ENCODE measurements around the gene DVL3.

The DVL3 gene

GRCh38 chr3:184177767-184178306, 22.7 kb downstream of the DVL3 start:
- Histone ChIP-seq H3K4me3 (ENCODE audit: low read depth in 1 of 2, low read length in 2 of 2) (peak overlapping the region in 1 of 2 donors; percentile 96), H3K9me3 (ENCODE audit: control insufficient read depth in 1 of 2, low read length in 2 of 2) (no peaks in the 10 kb centered on the region), H3K36me3 (ENCODE audit: control insufficient read depth in 1 of 2, insufficient read depth in 2 of 2, low read length in 2 of 2) (peaks cover 50 to 65% of the 10 kb centered on the region in 2 donors), H3K27me3 (ENCODE audit: low read depth, low read length) (no peaks in the 10 kb centered on the region), H3K4me1 (ENCODE audit: control insufficient read depth in 1 of 2, insufficient read depth in 2 of 2, low read length in 2 of 2) (peaks cover 15 to 36% of the 10 kb centered on the region in 2 donors), H3K27ac (ENCODE audit: low read length) (no peak overlapping the region)

DNA sequence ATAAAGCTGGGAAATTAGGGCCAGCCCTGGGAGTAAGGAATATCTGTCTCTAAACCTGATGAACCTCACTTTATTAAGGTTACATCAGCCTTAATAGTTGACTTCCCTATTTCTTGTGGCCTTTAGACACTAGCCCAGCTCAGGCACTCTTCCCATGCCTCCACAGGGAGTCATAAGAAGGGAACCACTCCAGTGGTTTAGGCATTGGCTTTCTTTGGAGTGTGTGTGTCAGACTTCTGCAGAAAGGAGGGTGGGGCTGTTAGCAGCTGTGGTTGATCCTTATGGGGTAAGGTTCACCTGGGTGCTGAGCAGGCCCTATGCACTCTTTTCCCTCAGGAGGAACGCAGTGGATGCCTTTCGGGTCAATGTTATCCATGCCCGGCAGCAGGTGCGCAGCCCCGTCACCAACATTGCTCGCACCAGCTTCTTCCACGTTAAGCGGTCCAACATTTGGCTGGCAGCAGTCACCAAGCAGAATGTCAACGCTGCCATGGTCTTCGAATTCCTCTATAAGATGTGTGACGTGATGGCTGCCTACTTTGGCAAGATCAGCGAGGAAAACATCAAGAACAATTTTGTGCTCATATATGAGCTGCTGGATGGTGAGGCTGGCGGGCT, 23.5 kb downstream of the DVL3 start:
- Histone ChIP-seq H3K27me3 (ENCODE audit: low read depth, low read length) (no peaks in the 10 kb centered on the region), H3K27ac (ENCODE audit: low read length) (no peak overlapping the region), H3K4me1 (ENCODE audit: control insufficient read depth in 1 of 2, insufficient read depth in 2 of 2, low read length in 2 of 2) (peaks cover 15 to 36% of the 10 kb centered on the region in 2 donors)

DNA sequence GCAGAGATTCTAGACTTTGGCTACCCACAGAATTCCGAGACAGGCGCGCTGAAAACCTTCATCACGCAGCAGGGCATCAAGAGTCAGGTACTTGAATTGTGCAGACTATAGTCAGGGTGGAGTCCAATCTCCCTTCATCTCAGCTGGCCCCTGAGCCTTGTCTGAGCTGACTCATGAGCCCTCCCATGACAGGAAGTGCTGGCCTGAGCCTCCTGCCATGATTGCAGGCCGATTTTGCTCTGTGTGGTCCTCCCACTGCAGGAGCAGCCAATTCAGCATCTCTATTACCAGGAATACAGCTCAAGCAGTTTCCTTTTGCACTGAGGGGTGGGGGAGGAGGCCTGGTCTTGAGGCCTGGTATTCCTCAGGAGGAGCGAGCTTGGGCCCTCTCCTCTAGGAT, 25.0 kb downstream of the DVL3 start:
- peaks cover 64 to 85% of the 10 kb centered on the region in 2 donors for H3K36me3 ChIP-seq (ENCODE audit: control insufficient read depth in 1 of 2, insufficient read depth in 2 of 2, low read length in 2 of 2)

More for the DNA sequence above, 23.5 kb downstream of the DVL3 start:
- Histone ChIP-seq H3K4me3 (ENCODE audit: low read depth in 1 of 2, low read length in 2 of 2) (no peak overlapping the region), H3K36me3 (ENCODE audit: control insufficient read depth in 1 of 2, insufficient read depth in 2 of 2, low read length in 2 of 2) (peaks cover 56 to 73% of the 10 kb centered on the region in 2 donors), H3K9me3 (ENCODE audit: control insufficient read depth in 1 of 2, low read length in 2 of 2) (no peaks in the 10 kb centered on the region)

DNA sequence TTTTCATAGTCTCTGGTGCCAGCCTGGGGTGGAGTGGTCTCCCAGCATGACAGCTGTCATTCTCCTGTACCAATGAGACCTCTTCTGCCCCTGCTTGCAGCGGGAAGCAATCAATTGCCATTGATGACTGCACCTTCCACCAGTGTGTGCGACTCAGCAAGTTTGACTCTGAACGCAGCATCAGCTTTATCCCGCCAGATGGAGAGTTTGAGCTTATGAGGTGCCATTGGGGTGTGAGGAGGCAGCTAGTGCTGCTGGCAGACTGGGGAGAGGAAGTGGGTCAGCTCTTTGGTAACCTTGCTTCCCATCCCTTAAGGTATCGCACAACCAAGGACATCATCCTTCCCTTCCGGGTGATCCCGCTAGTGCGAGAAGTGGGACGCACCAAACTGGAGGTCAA, 26.4 kb downstream of the DVL3 start:
- no peaks in the 10 kb centered on the region for H3K9me3 ChIP-seq (ENCODE audit: control insufficient read depth in 1 of 2, low read length in 2 of 2)
- peaks cover 12 to 27% of the 10 kb centered on the region in 2 donors for H3K4me1 ChIP-seq (ENCODE audit: control insufficient read depth in 1 of 2, insufficient read depth in 2 of 2, low read length in 2 of 2)
- no peaks in the 10 kb centered on the region for H3K27me3 ChIP-seq (ENCODE audit: low read depth, low read length)
- H3K36me3 ChIP-seq (ENCODE audit: control insufficient read depth in 1 of 2, insufficient read depth in 2 of 2, low read length in 2 of 2), result peaks cover 64 to 84% of the 10 kb centered on the region in 2 donors
- no peak overlapping the region for H3K4me3 ChIP-seq (ENCODE audit: low read depth in 1 of 2, low read length in 2 of 2)
- no peak overlapping the region for H3K27ac ChIP-seq (ENCODE audit: low read length)

More for the DNA sequence above, 25.0 kb downstream of the DVL3 start:
- Histone ChIP-seq H3K9me3 (ENCODE audit: control insufficient read depth in 1 of 2, low read length in 2 of 2) (no peaks in the 10 kb centered on the region), H3K4me3 (ENCODE audit: low read depth in 1 of 2, low read length in 2 of 2) (no peak overlapping the region), H3K4me1 (ENCODE audit: control insufficient read depth in 1 of 2, insufficient read depth in 2 of 2, low read length in 2 of 2) (peaks cover 18 to 32% of the 10 kb centered on the region in 2 donors), H3K27me3 (ENCODE audit: low read depth, low read length) (no peaks in the 10 kb centered on the region), H3K27ac (ENCODE audit: low read length) (no peak overlapping the region)

- no peaks in the 10 kb centered on the region for H3K9me3 ChIP-seq (ENCODE audit: control insufficient read depth in 1 of 2, low read length in 2 of 2)
- H3K27me3 ChIP-seq (ENCODE audit: low read depth, low read length), result no peaks in the 10 kb centered on the region
- peaks cover 63 to 77% of the 10 kb centered on the region in 2 donors for H3K36me3 ChIP-seq (ENCODE audit: control insufficient read depth in 1 of 2, insufficient read depth in 2 of 2, low read length in 2 of 2)
- H3K27ac ChIP-seq (ENCODE audit: low read length), result no peak overlapping the region
- H3K4me3 ChIP-seq (ENCODE audit: low read depth in 1 of 2, low read length in 2 of 2), result no peak overlapping the region
- peaks cover 19 to 30% of the 10 kb centered on the region in 2 donors for H3K4me1 ChIP-seq (ENCODE audit: control insufficient read depth in 1 of 2, insufficient read depth in 2 of 2, low read length in 2 of 2)
Measured at GRCh38 chr3:184183679-184184078, 28.5 kb downstream of the DVL3 start.

DNA sequence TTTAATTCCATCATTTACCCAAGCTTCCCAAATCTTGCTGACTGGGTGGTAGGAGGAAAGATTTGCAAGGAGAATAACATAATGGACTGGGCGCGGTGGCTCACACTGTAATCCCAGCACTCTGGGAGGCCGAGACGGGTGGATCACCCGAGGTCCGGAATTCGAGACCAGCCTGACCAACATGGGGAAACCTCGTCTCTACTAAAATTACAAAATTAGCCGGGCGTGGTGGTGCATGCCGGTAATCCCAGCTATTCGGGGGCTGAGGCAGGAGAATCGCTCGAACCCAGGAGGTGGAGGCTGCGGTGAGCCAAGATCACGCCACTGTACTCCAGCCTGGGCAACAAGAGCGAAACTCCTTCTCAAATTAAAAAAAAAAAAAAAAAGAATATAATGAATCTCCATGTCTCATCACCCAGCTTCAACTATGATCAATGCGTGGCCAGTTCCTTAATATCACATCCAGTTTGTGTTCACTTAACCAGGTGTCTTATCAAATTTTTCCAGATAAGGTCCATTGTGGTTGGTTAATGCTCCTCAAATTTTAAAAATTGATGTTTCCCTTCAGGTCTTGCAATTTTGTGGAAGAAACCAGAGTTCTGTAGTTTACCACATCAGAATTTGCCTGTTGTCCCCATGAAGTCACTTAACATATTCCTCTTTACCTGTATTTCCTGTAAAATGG, 29.5 kb downstream of the DVL3 start:
- Histone ChIP-seq H3K27me3 (ENCODE audit: low read depth, low read length) (no peaks in the 10 kb centered on the region), H3K36me3 (ENCODE audit: control insufficient read depth in 1 of 2, insufficient read depth in 2 of 2, low read length in 2 of 2) (peaks cover 62 to 77% of the 10 kb centered on the region in 2 donors), H3K4me3 (ENCODE audit: low read depth in 1 of 2, low read length in 2 of 2) (no peak overlapping the region), H3K9me3 (ENCODE audit: control insufficient read depth in 1 of 2, low read length in 2 of 2) (no peaks in the 10 kb centered on the region), H3K27ac (ENCODE audit: low read length) (peak overlapping the region; percentile 78), H3K4me1 (ENCODE audit: control insufficient read depth in 1 of 2, insufficient read depth in 2 of 2, low read length in 2 of 2) (peaks cover 19 to 33% of the 10 kb centered on the region in 2 donors)

DNA sequence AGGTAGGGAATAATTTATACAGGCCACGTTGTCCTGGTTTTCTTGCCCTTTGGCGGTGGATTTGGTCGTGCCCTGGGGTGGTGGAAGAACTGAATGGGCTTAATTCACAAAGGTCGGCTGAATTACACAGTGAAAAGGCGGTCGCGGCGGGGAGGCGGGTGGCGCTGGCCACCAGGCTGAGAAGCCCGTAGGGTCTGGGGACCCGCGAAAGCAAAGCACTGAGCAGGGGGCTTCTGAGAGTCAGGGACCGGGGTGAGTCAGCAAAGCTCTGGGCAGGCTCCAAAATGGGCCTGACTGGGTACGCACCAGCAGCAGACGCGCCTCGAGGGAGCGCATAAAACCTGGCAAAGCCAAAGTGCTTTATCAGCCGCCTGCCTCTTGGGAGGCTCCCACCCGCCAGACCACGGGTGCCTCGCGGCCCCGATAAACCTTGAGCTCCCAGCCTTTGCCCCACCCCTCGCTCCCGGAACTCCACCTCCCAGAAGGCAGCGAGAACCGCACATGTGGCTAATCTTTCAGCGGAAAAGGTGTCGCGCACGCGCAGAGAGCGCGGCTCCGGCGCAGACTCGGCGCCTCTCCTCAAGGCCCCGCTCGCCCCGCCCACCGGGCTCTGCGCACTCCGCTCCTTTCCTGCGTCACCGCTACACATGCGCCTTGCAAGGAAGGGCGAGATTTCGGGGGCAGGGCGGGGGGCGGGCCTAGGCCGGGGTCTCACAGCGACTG, 30.4 kb downstream of the DVL3 start:
- Histone ChIP-seq H3K9me3 (ENCODE audit: control insufficient read depth in 1 of 2, low read length in 2 of 2) (no peaks in the 10 kb centered on the region), H3K27me3 (ENCODE audit: low read depth, low read length) (no peaks in the 10 kb centered on the region), H3K36me3 (ENCODE audit: control insufficient read depth in 1 of 2, insufficient read depth in 2 of 2, low read length in 2 of 2) (peaks cover 62 to 77% of the 10 kb centered on the region in 2 donors), H3K4me3 (ENCODE audit: low read depth in 1 of 2, low read length in 2 of 2) (peak overlapping the region; percentile 94), H3K4me1 (ENCODE audit: control insufficient read depth in 1 of 2, insufficient read depth in 2 of 2, low read length in 2 of 2) (peaks cover 19 to 33% of the 10 kb centered on the region in 2 donors), H3K27ac (ENCODE audit: low read length) (peak overlapping the region; percentile 78)

GRCh38 chr3:184186184-184186901, 31.2 kb downstream of the DVL3 start, which contains the start of gene ABCF3:
Gene ABCF3, plus strand, starts transcription at chr3:184186199. Its CDS starts 9 bp downstream, at chr3:184186208.
- Histone ChIP-seq H3K9me3 (ENCODE audit: control insufficient read depth in 1 of 2, low read length in 2 of 2) (no peaks in the 10 kb centered on the region), H3K36me3 (ENCODE audit: control insufficient read depth in 1 of 2, insufficient read depth in 2 of 2, low read length in 2 of 2) (peaks cover 62 to 77% of the 10 kb centered on the region in 2 donors), H3K4me3 (ENCODE audit: low read depth in 1 of 2, low read length in 2 of 2) (peak within 1 kb of the TSS; percentile 94), H3K27ac (ENCODE audit: low read length) (peak within 1 kb of the TSS; percentile 78), H3K27me3 (ENCODE audit: low read depth, low read length) (no peaks in the 10 kb centered on the region), H3K4me1 (ENCODE audit: control insufficient read depth in 1 of 2, insufficient read depth in 2 of 2, low read length in 2 of 2) (peaks cover 19 to 33% of the 10 kb centered on the region in 2 donors)

GRCh38 chr3:184186902-184187207, 31.7 kb downstream of the DVL3 start:
- Histone ChIP-seq H3K4me1 (ENCODE audit: control insufficient read depth in 1 of 2, insufficient read depth in 2 of 2, low read length in 2 of 2) (peaks cover 19 to 33% of the 10 kb centered on the region in 2 donors), H3K9me3 (ENCODE audit: control insufficient read depth in 1 of 2, low read length in 2 of 2) (no peaks in the 10 kb centered on the region), H3K27ac (ENCODE audit: low read length) (peak overlapping the region; percentile 71), H3K27me3 (ENCODE audit: low read depth, low read length) (no peaks in the 10 kb centered on the region), H3K36me3 (ENCODE audit: control insufficient read depth in 1 of 2, insufficient read depth in 2 of 2, low read length in 2 of 2) (peaks cover 60 to 77% of the 10 kb centered on the region in 2 donors), H3K4me3 (ENCODE audit: low read depth in 1 of 2, low read length in 2 of 2) (peak overlapping the region; percentile 94)

GRCh38 chr3:184188080-184188479, 32.9 kb downstream of the DVL3 start:
- Histone ChIP-seq H3K4me1 (ENCODE audit: control insufficient read depth in 1 of 2, insufficient read depth in 2 of 2, low read length in 2 of 2) (peaks cover 19 to 33% of the 10 kb centered on the region in 2 donors), H3K27ac (ENCODE audit: low read length) (no peak overlapping the region), H3K4me3 (ENCODE audit: low read depth in 1 of 2, low read length in 2 of 2) (no peak overlapping the region), H3K27me3 (ENCODE audit: low read depth, low read length) (no peaks in the 10 kb centered on the region), H3K36me3 (ENCODE audit: control insufficient read depth in 1 of 2, insufficient read depth in 2 of 2, low read length in 2 of 2) (peaks cover 59 to 77% of the 10 kb centered on the region in 2 donors), H3K9me3 (ENCODE audit: control insufficient read depth in 1 of 2, low read length in 2 of 2) (no peaks in the 10 kb centered on the region)

All from muscle layer of duodenum (tissue), 2 donors.